GM18867 (cell line): ENCODE results near the gene MRC2.

ENCODE experiments used
- ATAC-seq: cut with Tn5 transposase; IDR thresholded peaks from one replicate; pipeline ENCODE4 v1.9.1; 2021; ENCODE audit warnings: mild to moderate bottlenecking, moderate library complexity; ENCODE audit not compliant: unreplicated experiment

MRC2 gene

GRCh38 chr17:62716834-62717588 is 89.5 kb downstream of the MRC2 start:
- ATAC-seq = no peak

- ATAC-seq = no peak
These were observed 90.1 kb downstream of the MRC2 start for GRCh38 chr17:62717589-62717855.

GRCh38 chr17:62717889-62718288 is 90.4 kb downstream of the MRC2 start:
- no peak for ATAC-seq

GRCh38 chr17:62718429-62718828 is 91.0 kb downstream of the MRC2 start:
- ATAC-seq = no peak

- no peak for ATAC-seq
These were observed 92.1 kb downstream of the MRC2 start for GRCh38 chr17:62719586-62719985.

- peak; percentile 31 for ATAC-seq
These were observed 92.8 kb downstream of the MRC2 start for GRCh38 chr17:62720126-62720850.

- ATAC-seq = no peak
These were observed 95.2 kb downstream of the MRC2 start for GRCh38 chr17:62722625-62723024.

- no peak for ATAC-seq
These were observed 96.4 kb downstream of the MRC2 start for GRCh38 chr17:62723842-62724241.

- ATAC-seq = peak; percentile 90
These were observed 97.1 kb downstream of the MRC2 start for GRCh38 chr17:62724398-62725146.

- no peak for ATAC-seq
These were observed 98.3 kb downstream of the MRC2 start for GRCh38 chr17:62725791-62726249.

- no peak for ATAC-seq
These were observed 100.6 kb downstream of the MRC2 start for GRCh38 chr17:62727916-62728672.

GRCh38 chr17:62732125-62732524 is 104.7 kb downstream of the MRC2 start:
- no peak for ATAC-seq

- no peak for ATAC-seq
These were observed 107.7 kb downstream of the MRC2 start for GRCh38 chr17:62735044-62735651.

- ATAC-seq = peak; percentile 39
These were observed 110.0 kb downstream of the MRC2 start for GRCh38 chr17:62737513-62737912.

GRCh38 chr17:62738281-62738680 is 110.8 kb downstream of the MRC2 start:
- ATAC-seq = no peak

- ATAC-seq = no peak
These were observed 112.3 kb downstream of the MRC2 start for GRCh38 chr17:62739645-62740388.

GRCh38 chr17:62741290-62741689 is 113.8 kb downstream of the MRC2 start:
- ATAC-seq = peak; percentile 72
